Measurements from ENCODE around the gene IFT43. TPM values are rescaled to one million over a fixed set of nuclear protein-coding genes. Genes with fewer than 3 reads are reported as not detected.

The IFT43 gene
- total RNA-seq, 1 experiment from 2014 or later: 34.9 TPM

DNA sequence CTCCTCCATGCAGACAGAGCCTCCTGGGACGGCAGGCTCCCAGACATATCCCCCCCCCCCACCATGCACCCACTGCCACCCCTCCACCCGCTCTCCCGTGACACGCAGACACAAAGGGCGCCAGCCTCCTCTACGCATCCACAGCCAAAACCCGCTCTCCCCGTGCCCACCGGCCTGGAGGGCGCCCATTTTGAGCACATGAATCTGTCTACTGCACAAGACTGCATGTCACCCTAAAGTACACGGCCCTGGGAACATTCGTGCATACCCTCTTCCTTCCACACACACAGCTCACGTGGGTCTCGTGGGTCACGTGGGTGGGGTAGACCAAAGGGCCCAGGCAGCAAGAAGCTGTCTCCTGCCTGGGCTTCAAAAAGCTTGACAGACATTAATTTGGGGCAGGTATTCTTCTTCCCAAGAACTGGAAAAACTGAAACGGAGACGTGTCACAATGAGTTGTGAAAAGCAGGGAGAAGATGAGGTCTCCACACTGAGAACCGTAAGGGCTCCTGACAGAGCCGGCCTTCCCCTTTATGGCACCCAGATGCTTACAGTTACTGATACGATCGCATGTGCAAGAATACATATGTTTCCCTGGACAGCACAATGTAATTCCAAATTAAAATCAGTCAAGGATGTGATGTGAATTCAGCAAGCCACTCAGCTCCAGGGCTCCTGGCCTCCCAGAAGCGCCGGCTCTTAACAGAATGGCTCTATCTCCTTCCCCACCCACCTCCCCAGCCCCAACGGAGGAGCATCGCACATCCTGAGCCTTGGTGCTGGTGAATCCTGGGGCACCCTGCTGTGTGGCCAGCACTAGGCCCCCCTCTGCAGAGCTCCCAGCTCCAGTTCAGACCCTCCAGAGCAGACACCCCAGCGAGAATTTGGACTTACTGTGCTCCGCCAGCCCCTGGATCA lies 5.7 kb upstream of the IFT43 start:
- H3K4me1 Mint-ChIP-seq (ENCODE audit: insufficient read depth, unreplicated experiment): peaks cover 27% of the 10 kb centered on the region
- no TSS peak for BruUV-seq (replicated peaks)
- no peak overlapping the region for H3K4me3 Mint-ChIP-seq (ENCODE audit: unreplicated experiment)
- H3K27me3 Mint-ChIP-seq (ENCODE audit: insufficient read depth, unreplicated experiment): no peaks in the 10 kb centered on the region
- peaks cover 4% of the 10 kb centered on the region for H3K36me3 Mint-ChIP-seq (ENCODE audit: insufficient read depth, unreplicated experiment)
- H3K27ac Mint-ChIP-seq (ENCODE audit: low read depth, unreplicated experiment): peak overlapping the region; percentile 44
- intact Hi-C loops (cut with micrococcal nuclease): loop anchor here (5.0 kb wide), 2 partner anchors 318 to 403 kb away; partner anchors contain the start of genes ERG28, FLVCR2 and TTLL5
- DNase-seq (ENCODE audit: unreplicated experiment): no peak
- ChIA-PET CTCF (interaction anchor here (0.5 to 12.0 kb wide), 15 partner anchors 13 to 278 kb away, joined by 3 to 205 read pairs (median 5); no protein-coding TSS in a partner anchor), POLR2A (interaction anchor here (0.7 to 5.5 kb wide), 5 partner anchors 10 to 319 kb away, joined by 3 to 30 read pairs (median 3); partner anchors contain the start of gene ERG28)
- no peaks in the 10 kb centered on the region for H3K9me3 Mint-ChIP-seq (ENCODE audit: unreplicated experiment)
- TF ChIP-seq, protein P1, sequence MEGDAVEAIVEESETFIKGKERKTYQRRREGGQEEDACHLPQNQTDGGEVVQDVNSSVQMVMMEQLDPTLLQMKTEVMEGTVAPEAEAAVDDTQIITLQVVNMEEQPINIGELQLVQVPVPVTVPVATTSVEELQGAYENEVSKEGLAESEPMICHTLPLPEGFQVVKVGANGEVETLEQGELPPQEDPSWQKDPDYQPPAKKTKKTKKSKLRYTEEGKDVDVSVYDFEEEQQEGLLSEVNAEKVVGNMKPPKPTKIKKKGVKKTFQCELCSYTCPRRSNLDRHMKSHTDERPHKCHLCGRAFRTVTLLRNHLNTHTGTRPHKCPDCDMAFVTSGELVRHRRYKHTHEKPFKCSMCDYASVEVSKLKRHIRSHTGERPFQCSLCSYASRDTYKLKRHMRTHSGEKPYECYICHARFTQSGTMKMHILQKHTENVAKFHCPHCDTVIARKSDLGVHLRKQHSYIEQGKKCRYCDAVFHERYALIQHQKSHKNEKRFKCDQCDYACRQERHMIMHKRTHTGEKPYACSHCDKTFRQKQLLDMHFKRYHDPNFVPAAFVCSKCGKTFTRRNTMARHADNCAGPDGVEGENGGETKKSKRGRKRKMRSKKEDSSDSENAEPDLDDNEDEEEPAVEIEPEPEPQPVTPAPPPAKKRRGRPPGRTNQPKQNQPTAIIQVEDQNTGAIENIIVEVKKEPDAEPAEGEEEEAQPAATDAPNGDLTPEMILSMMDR (IDR thresholded peaks at IDR 0.05; ENCODE audit: unreplicated experiment): no peak

DNA sequence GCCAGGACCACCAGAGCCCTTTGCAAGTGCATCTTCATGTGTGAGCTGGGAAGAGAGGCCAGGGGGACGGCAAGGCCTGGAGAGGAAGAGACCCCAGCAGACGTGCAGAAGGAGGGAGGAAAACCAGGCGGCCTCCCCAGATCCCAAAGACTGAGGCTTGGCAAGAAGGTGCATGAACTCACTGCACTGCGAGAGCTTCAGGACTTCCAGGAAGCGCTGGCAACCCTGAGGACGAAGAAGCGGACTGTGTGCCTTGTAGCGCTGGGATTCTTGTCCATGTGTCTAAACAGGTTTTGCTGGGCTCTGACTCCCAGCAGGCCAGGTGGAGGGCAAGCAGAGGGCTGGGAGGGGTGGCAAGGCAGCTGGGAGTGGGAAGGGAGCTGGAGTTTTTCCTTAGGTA lies 4.7 kb upstream of the IFT43 start:
- intact Hi-C loops (cut with micrococcal nuclease): loop anchor here (5.0 kb wide), 2 partner anchors 319 to 404 kb away; partner anchors contain the start of genes ERG28, FLVCR2 and TTLL5
- peaks cover 27% of the 10 kb centered on the region for H3K4me1 Mint-ChIP-seq (ENCODE audit: insufficient read depth, unreplicated experiment)
- no peak for DNase-seq (ENCODE audit: unreplicated experiment)
- no TSS peak for BruUV-seq (replicated peaks)
- H3K27me3 Mint-ChIP-seq (ENCODE audit: insufficient read depth, unreplicated experiment): no peaks in the 10 kb centered on the region
- POLR2A ChIA-PET: interaction anchor here (0.7 to 5.5 kb wide), 7 partner anchors 9 to 403 kb away, joined by 3 to 49 read pairs (median 7); no protein-coding TSS in a partner anchor
- H3K9me3 Mint-ChIP-seq (ENCODE audit: unreplicated experiment): no peaks in the 10 kb centered on the region
- H3K27ac Mint-ChIP-seq (ENCODE audit: low read depth, unreplicated experiment): peak overlapping the region; percentile 44
- CTCF ChIA-PET: interaction anchor here (0.6 to 12.0 kb wide), 7 partner anchors 69 to 326 kb away, joined by 3 to 205 read pairs (median 4); no protein-coding TSS in a partner anchor
- peak overlapping the region; percentile 73 for H3K4me3 Mint-ChIP-seq (ENCODE audit: unreplicated experiment)
- peaks cover 4% of the 10 kb centered on the region for H3K36me3 Mint-ChIP-seq (ENCODE audit: insufficient read depth, unreplicated experiment)
- TF ChIP-seq, protein P1 (IDR thresholded peaks at IDR 0.05; ENCODE audit: unreplicated experiment): no peak

DNA sequence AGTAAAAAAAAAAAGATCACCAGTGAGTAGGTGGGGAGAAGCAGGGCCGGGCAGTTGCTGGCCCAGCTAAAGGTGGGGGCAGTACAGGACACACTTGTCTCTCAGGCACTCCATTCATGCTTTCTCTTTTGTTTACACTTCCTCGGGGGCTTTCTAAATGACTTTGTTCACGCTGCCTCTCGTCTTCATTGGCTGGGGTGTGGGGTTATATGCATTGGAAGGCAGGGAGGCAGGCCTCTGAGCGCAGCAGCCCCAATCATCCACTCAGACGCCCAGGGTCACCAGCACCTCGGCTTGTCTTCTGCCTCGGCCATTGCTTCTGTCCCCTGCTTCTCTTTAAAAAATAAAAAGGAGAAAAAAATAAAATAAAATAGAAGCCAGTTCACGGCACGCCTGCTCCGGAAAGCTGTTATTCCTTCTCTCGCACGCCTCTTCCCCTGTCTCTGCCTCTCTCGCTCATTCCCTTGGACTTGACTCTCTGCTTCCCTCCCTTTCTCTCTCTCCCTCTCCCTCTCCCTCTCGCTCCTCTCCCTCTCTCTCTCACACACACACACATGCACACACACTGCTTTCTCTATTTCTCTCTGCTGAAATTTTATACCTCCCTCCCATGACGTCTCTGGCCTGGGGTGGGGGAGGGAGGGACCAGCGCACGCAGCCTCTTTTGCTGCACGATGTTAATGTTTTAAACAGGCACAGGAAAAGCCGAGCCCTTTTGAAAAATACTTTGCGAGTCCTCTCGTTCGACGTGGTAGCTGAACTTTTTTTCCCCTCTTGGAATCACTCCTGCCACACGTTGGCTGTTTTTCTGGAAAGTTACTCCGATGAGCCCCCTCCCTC lies 3.9 kb upstream of the IFT43 start, which contains the start of gene TGFB3:
Gene TGFB3, minus strand, starts transcription at position 570 of the 840 bp plus-strand sequence. CDS start 1,102 bp downstream, outside the sequence.
- H3K36me3 Mint-ChIP-seq (ENCODE audit: insufficient read depth, unreplicated experiment): peaks cover 4% of the 10 kb centered on the region
- intact Hi-C loops (cut with micrococcal nuclease): loop anchor here (1.0 to 5.0 kb wide), 6 partner anchors 75 to 405 kb away; partner anchors contain the start of genes ERG28, FLVCR2 and TTLL5
- H3K4me3 Mint-ChIP-seq (ENCODE audit: unreplicated experiment): peak within 1 kb of the TSS; percentile 73
- POLR2A ChIA-PET: interaction anchor here (0.6 to 5.5 kb wide), 12 partner anchors 9 to 404 kb away, joined by 3 to 49 read pairs (median 6); partner anchors contain the start of genes ERG28 and TTLL5
- no TSS peak for BruUV-seq (replicated peaks)
- peak; percentile 84 for DNase-seq (ENCODE audit: unreplicated experiment)
- CTCF ChIA-PET: interaction anchor here (0.6 to 12.0 kb wide), 19 partner anchors 8 to 670 kb away, joined by 3 to 205 read pairs (median 4); partner anchors contain the start of gene FLVCR2
- TF ChIP-seq, protein P1 (IDR thresholded peaks at IDR 0.05; ENCODE audit: unreplicated experiment): no peak
- no peaks in the 10 kb centered on the region for H3K27me3 Mint-ChIP-seq (ENCODE audit: insufficient read depth, unreplicated experiment)
- H3K4me1 Mint-ChIP-seq (ENCODE audit: insufficient read depth, unreplicated experiment): peaks cover 33% of the 10 kb centered on the region
- peak within 1 kb of the TSS; percentile 78 for H3K27ac Mint-ChIP-seq (ENCODE audit: low read depth, unreplicated experiment)
- H3K9me3 Mint-ChIP-seq (ENCODE audit: unreplicated experiment): no peaks in the 10 kb centered on the region
